ENCODE results near the gene PRSS22.

GRCh38 chr16:2860826-2861567 is 3.0 kb upstream of the PRSS22 start:
- TF ChIP-seq ZFX (IDR thresholded peaks at IDR 0.05; ENCODE audit: borderline replicate concordance) = no peak
- no peak for TF ChIP-seq CTCF (IDR thresholded peaks at IDR 0.05)

All from 22Rv1 (cell line).